ENCODE data around the gene CLNK.

Gene CLNK

GRCh38 chr4:10629394-10629793 lies 55.2 kb downstream of the CLNK start:
- H3K9ac ChIP-seq (ENCODE audit: low read length), result no peak overlapping the region
- no peaks in the 10 kb centered on the region for H4K20me1 ChIP-seq (ENCODE audit: insufficient read depth, low read length)
- H3K4me2 ChIP-seq (ENCODE audit: low read length), result no peak overlapping the region
- no peak for TF ChIP-seq EZH2phosphoT487 (IDR thresholded peaks at IDR 0.05; ENCODE audit: low read depth)
- TF ChIP-seq, protein P1, sequence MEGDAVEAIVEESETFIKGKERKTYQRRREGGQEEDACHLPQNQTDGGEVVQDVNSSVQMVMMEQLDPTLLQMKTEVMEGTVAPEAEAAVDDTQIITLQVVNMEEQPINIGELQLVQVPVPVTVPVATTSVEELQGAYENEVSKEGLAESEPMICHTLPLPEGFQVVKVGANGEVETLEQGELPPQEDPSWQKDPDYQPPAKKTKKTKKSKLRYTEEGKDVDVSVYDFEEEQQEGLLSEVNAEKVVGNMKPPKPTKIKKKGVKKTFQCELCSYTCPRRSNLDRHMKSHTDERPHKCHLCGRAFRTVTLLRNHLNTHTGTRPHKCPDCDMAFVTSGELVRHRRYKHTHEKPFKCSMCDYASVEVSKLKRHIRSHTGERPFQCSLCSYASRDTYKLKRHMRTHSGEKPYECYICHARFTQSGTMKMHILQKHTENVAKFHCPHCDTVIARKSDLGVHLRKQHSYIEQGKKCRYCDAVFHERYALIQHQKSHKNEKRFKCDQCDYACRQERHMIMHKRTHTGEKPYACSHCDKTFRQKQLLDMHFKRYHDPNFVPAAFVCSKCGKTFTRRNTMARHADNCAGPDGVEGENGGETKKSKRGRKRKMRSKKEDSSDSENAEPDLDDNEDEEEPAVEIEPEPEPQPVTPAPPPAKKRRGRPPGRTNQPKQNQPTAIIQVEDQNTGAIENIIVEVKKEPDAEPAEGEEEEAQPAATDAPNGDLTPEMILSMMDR (IDR thresholded peaks at IDR 0.05; ENCODE audit: low read depth, low read length), result no peak
- H3K4me3 ChIP-seq (ENCODE audit: low read length), result no peak overlapping the region
- peaks cover 6% of the 10 kb centered on the region; the same call in 1 of the 2 replicates for H3K27me3 ChIP-seq (ENCODE audit: low read depth, low read length)
- no peaks in the 10 kb centered on the region for H3K36me3 ChIP-seq (replicated peaks; ENCODE audit: low read depth, low read length)
- H3K9me3 ChIP-seq (ENCODE audit: insufficient read depth, low read length), result no peaks in the 10 kb centered on the region
- no peaks in the 10 kb centered on the region for H3K79me2 ChIP-seq (ENCODE audit: low read length)
- H3K4me1 ChIP-seq (ENCODE audit: low read length), result no peaks in the 10 kb centered on the region
- H2AFZ ChIP-seq (ENCODE audit: low read depth, low read length), result no peak overlapping the region
- H3K27ac ChIP-seq (ENCODE audit: low read length), result no peak overlapping the region

DNA sequence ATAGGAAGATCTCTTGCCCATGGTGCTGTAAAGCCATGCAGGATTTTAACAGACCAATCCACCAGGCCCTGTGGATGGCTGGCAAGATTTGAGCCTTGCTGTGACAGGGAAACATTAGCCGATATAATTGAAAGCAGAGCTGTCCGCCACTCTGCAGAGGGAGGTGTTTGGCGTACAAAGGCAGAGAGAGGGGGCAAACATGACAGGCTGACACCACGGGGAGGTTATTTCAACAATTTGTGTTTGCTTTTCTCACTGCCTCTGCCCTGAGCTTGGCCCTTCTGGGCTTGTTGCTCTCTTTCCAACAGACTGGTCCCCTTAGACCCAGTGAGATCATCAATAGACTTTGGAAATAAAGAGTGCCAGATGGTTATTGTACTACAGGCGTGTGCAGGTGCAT lies 59.4 kb downstream of the CLNK start:
- H3K4me2 ChIP-seq (ENCODE audit: low read length), result no peak overlapping the region
- H2AFZ ChIP-seq (ENCODE audit: low read depth, low read length), result no peak overlapping the region
- no peak overlapping the region for H3K9ac ChIP-seq (ENCODE audit: low read length)
- H3K4me1 ChIP-seq (ENCODE audit: low read length), result no peaks in the 10 kb centered on the region
- H3K36me3 ChIP-seq (replicated peaks; ENCODE audit: low read depth, low read length), result no peaks in the 10 kb centered on the region
- H3K27me3 ChIP-seq (ENCODE audit: low read depth, low read length), result peaks cover 13% of the 10 kb centered on the region; the same call in 1 of the 2 replicates
- no peaks in the 10 kb centered on the region for H3K9me3 ChIP-seq (ENCODE audit: insufficient read depth, low read length)
- H3K79me2 ChIP-seq (ENCODE audit: low read length), result no peaks in the 10 kb centered on the region
- H3K27ac ChIP-seq (ENCODE audit: low read length), result no peak overlapping the region
- no peak overlapping the region for H3K4me3 ChIP-seq (ENCODE audit: low read length)
- no peak for TF ChIP-seq EZH2phosphoT487 (IDR thresholded peaks at IDR 0.05; ENCODE audit: low read depth)
- TF ChIP-seq, protein P1 (IDR thresholded peaks at IDR 0.05; ENCODE audit: low read depth, low read length), result no peak
- H4K20me1 ChIP-seq (ENCODE audit: insufficient read depth, low read length), result no peaks in the 10 kb centered on the region

GRCh38 chr4:10623862-10624261 lies 60.7 kb downstream of the CLNK start:
- H3K4me3 ChIP-seq (ENCODE audit: low read length), result no peak overlapping the region
- no peaks in the 10 kb centered on the region for H4K20me1 ChIP-seq (ENCODE audit: insufficient read depth, low read length)
- H3K4me1 ChIP-seq (ENCODE audit: low read length), result no peaks in the 10 kb centered on the region
- no peak overlapping the region for H2AFZ ChIP-seq (ENCODE audit: low read depth, low read length)
- H3K9ac ChIP-seq (ENCODE audit: low read length), result no peak overlapping the region
- peaks cover 13% of the 10 kb centered on the region; the same call in 1 of the 2 replicates for H3K27me3 ChIP-seq (ENCODE audit: low read depth, low read length)
- no peak for TF ChIP-seq EZH2phosphoT487 (IDR thresholded peaks at IDR 0.05; ENCODE audit: low read depth)
- TF ChIP-seq, protein P1 (IDR thresholded peaks at IDR 0.05; ENCODE audit: low read depth, low read length), result no peak
- H3K4me2 ChIP-seq (ENCODE audit: low read length), result no peak overlapping the region
- no peak overlapping the region for H3K27ac ChIP-seq (ENCODE audit: low read length)
- no peaks in the 10 kb centered on the region for H3K36me3 ChIP-seq (replicated peaks; ENCODE audit: low read depth, low read length)
- no peaks in the 10 kb centered on the region for H3K79me2 ChIP-seq (ENCODE audit: low read length)
- no peaks in the 10 kb centered on the region for H3K9me3 ChIP-seq (ENCODE audit: insufficient read depth, low read length)

DNA sequence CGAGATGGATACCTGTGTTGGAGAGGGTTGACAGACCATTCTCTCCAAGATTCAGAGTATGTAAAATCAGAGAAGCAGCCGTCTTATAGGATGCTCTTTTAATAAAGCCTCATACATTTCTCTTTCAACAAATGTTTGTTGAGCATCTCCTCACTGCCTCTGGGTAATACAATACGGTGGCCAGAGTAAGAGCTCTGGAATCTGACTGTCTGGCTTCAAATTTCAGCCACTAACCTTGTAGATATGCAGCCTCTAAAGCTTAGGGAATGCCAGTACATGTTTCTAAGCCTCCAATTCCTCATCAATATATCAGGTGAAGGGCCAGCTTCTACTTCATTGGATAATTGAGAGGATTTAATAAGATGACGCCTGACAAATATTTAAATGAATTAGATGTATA lies 61.3 kb downstream of the CLNK start:
- TF ChIP-seq, protein P1 (IDR thresholded peaks at IDR 0.05; ENCODE audit: low read depth, low read length), result no peak
- TF ChIP-seq EZH2phosphoT487 (IDR thresholded peaks at IDR 0.05; ENCODE audit: low read depth), result no peak
- H3K27me3 ChIP-seq (ENCODE audit: low read depth, low read length), result peaks cover 13% of the 10 kb centered on the region; the same call in 1 of the 2 replicates
- no peak overlapping the region for H3K27ac ChIP-seq (ENCODE audit: low read length)
- no peaks in the 10 kb centered on the region for H3K36me3 ChIP-seq (replicated peaks; ENCODE audit: low read depth, low read length)
- no peak overlapping the region for H2AFZ ChIP-seq (ENCODE audit: low read depth, low read length)
- no peaks in the 10 kb centered on the region for H3K9me3 ChIP-seq (ENCODE audit: insufficient read depth, low read length)
- no peak overlapping the region for H3K4me3 ChIP-seq (ENCODE audit: low read length)
- H3K4me1 ChIP-seq (ENCODE audit: low read length), result no peaks in the 10 kb centered on the region
- H4K20me1 ChIP-seq (ENCODE audit: insufficient read depth, low read length), result no peaks in the 10 kb centered on the region
- H3K9ac ChIP-seq (ENCODE audit: low read length), result no peak overlapping the region
- no peaks in the 10 kb centered on the region for H3K79me2 ChIP-seq (ENCODE audit: low read length)
- H3K4me2 ChIP-seq (ENCODE audit: low read length), result no peak overlapping the region

Measured in OCI-LY3 (cell line).